Measurements from ENCODE around the gene SRGAP3.

The SRGAP3 gene

DNA sequence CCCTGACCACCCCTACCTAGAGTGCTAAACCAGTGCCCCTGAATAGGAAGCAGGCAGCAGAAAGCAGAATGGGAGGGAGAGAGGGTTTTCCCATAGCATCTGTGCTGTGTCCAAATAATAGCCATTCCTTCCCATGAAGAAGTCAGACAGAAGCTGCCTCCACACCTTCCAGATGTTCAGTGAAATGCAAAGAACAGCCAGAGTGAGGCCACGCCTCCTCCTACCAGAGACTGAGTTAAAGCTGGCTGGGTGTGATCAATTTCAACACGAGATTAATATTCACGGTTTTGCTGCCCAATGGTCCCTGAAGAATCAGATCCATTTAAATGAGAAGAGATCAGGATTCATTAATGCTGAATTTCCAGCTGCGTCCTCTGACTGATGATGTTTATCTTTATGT, 111.8 kb downstream of the SRGAP3 start:
- DNase-seq = no peak

- no peak for DNase-seq
Measured at GRCh38 chr3:9136746-9137465, 112.5 kb downstream of the SRGAP3 start.

- DNase-seq = no peak
Measured at GRCh38 chr3:9135930-9136525, 113.4 kb downstream of the SRGAP3 start.

DNA sequence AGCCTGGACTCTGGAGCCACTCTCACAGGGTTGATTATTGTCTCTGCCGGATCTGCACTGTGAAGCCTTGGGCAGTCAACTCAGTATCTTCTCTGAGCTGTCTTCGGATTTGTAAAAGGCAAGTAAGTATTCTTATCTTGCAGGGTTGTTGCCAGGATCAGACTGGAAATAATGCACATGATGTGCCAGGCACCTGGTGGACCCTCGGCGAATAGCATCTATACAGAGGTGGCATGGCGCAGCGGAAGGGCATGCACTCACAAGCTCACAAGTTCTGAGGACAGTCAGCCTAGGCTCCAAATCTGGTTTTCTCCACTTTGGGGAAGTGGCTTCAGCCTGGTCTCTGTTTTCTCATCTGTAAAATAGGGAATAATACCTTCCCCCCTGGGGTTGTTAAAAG, 113.9 kb downstream of the SRGAP3 start:
- DNase-seq = no peak

DNA sequence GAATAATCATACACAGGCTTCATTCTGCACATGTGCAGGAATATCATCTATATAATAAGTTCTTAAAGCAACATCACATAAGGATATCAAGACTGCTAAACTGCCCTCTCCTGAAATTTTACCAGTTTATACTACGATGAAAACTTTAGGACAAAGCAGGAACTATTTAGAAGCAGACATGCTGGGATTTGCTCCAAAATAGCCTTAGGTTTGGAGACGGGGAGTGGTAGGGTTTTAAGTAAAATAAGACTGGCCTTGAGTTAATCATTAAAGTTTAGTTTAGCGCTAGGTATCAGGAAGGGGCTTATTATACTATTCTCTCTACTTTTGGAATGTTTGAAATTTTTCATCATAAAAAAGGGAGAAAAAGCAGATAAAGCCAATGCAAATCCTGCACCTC, 115.8 kb downstream of the SRGAP3 start:
- no peak for DNase-seq

GRCh38 chr3:9130345-9131305, 118.8 kb downstream of the SRGAP3 start:
- peak; percentile 79 for DNase-seq

GRCh38 chr3:9129365-9129764, 120.1 kb downstream of the SRGAP3 start:
- no peak for DNase-seq

DNA sequence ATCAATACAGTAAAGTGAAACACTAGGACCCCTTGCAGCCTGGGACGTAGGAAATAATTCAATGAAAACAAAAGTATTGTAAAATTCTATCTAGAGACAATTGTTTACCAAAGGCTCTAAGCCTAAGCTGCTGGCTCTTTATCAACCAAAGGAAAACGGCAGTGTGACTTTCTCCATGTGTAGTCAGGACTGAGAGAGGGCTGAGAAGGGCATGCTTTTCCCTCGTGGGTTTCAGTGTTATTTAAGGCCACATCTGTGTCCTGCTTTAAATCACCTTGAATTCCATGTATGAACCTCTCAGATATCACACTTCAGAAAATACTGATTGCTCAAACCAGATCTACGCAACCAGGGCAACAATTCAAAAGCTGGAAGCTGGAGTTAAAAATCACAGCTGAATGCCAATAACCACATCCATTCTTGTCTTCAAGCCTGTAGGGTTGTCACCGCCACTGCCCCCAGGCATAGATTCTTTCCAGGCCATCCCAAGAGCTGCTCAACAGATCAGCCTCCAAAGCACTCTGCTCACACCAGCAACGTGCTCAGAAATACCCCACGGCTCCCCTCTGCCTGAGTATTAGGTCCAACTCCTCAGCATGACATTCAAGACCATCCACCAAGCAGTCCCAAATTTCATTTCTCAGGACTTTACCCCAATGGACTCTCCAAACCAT, 124.0 kb downstream of the SRGAP3 start:
- DNase-seq = no peak

DNA sequence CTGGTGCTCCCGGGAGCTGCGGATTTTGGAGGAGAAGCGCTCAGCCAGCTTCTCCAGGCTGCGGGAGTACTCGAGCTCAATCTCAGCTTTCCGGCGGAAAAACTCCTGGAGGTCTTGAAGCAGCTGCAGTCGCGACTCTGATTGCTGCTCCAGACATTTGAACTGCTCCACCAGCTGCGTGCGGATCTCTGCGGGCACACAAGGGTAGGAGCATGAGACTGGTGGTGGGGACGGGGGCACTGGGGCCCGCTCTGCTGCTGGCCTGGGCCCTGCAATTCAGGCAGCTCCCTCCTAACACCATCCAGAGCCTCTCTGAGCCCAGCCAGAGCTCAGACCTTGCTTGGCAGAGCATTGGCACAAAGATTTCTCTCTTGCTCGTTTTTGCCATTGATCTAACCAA, 124.7 kb downstream of the SRGAP3 start:
- DNase-seq = no peak

DNA sequence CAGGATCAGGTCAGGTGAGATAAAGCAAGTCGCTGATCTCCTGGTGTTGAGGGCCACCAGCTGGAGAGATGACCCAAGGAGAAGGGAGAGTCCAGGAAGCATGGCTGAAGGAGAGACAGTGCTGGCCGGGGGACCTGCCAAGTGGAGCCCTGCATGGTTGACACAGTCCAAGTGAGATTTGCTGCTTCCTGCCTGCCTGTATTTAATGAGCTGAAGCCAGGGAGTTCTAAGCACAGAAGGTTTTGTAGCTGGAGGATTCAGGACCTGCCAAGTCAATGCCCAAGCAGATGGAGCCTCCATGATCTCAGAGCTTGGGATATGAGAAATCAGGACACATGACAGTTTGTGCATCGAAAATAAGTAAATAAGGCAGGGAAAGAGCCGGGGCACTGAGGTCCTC, 125.6 kb downstream of the SRGAP3 start:
- no peak for DNase-seq

DNA sequence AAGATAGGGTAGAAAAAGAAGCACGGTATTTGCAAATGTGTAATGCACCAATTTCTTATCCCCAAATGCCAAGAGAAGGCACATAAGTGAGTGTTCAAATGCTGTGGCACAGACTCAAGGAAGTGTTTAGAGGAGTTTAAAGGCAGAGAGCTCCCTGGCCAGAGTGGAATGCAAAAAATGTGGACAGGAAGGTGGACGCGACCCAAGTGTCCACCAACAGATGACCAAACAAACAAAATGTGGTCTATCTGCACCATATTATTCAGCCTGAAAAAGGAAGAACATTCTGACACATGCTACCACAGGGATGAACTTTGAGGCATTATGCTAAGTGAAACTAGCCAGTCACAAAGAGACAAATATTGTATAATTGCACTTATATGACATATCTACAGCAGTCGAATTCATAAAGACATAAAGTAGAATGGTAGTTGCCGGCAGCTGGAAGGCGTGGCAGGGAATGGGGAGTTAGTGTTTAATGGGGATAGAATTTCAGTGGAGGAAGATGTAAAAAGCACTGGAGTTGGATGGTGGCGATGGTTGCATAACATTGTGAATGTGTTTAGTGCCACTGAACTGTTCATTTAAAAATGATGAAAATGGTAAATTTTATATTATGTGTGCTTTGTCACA, 126.6 kb downstream of the SRGAP3 start:
- no peak for DNase-seq

- no peak for DNase-seq
Measured at GRCh38 chr3:9121366-9122001, 128.0 kb downstream of the SRGAP3 start.

GRCh38 chr3:9119331-9119730, 130.1 kb downstream of the SRGAP3 start:
- no peak for DNase-seq

DNA sequence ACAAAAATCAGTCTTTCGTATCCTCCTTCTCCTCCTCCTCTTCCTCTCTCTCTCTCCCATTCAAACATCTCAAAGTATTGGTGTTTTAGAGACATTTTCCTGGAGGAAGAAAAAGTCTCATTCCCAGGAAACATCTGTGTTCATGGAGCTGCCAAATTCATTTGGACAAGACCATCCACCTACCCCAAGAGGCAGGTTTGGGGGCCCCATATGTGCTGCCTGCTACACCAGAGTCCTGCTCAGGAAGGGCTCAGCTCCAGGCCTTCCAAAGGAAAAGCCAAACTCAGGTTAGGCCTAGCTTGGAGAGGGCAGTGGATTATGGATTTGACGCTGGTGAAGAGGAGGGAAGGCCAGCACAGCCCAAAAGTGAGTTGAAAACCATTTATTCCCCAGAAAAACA, 131.2 kb downstream of the SRGAP3 start:
- no peak for DNase-seq

GRCh38 chr3:9117220-9117619, 132.2 kb downstream of the SRGAP3 start:
- DNase-seq = no peak

GRCh38 chr3:9116336-9116735, 133.1 kb downstream of the SRGAP3 start:
- DNase-seq = no peak

DNA sequence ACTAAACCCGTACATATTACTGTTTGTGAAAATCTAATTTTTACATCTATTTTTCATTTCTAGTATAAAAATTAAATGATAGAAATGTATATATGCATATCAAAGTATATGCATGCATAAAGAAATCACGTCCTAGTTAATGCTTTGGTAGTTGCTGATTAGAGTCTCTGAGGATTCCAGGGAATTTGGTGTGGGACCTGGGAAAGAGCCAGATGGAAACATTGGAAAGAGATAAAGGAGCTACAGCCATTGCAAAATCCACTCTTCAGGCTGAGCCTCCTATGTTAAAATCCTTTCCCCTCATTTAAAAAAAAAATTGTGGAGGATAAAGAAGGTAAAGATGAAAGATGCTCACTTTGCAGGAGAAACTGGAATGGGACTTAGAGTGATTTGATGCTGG, 134.1 kb downstream of the SRGAP3 start:
- no peak for DNase-seq

GRCh38 chr3:9113040-9113439, 136.4 kb downstream of the SRGAP3 start:
- DNase-seq = no peak

GRCh38 chr3:9111866-9112265, 137.6 kb downstream of the SRGAP3 start:
- no peak for DNase-seq

- DNase-seq = no peak
Measured at GRCh38 chr3:9111417-9111816, 138.0 kb downstream of the SRGAP3 start.

- no peak for DNase-seq
Measured at GRCh38 chr3:9110802-9111201, 138.6 kb downstream of the SRGAP3 start.

DNA sequence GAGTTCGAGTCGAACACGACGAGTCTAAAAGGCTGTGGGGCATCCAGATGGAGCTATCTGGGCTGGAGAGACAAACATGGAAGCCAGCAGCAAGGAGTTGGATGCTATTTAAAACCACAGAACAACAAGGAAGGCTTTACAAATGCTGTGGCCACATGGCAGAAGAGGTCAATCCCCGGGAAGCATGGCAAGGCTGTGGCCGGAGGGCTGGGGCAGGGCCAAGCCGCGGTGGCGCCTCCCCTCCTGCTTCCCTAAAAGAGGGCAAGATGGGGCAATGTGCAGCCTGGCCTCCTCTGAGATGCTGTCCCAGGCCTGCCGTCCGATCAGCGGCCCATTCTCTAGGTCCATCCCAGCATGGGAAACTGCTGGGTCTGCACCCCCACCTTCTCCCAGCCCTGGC, 139.1 kb downstream of the SRGAP3 start:
- no peak for DNase-seq

All from NCI-H226 (cell line).